ENCODE data around the gene NUMA1. TPM values are rescaled to one million over a fixed set of nuclear protein-coding genes. Genes with fewer than 3 reads are reported as not detected.

The NUMA1 gene, protein sequence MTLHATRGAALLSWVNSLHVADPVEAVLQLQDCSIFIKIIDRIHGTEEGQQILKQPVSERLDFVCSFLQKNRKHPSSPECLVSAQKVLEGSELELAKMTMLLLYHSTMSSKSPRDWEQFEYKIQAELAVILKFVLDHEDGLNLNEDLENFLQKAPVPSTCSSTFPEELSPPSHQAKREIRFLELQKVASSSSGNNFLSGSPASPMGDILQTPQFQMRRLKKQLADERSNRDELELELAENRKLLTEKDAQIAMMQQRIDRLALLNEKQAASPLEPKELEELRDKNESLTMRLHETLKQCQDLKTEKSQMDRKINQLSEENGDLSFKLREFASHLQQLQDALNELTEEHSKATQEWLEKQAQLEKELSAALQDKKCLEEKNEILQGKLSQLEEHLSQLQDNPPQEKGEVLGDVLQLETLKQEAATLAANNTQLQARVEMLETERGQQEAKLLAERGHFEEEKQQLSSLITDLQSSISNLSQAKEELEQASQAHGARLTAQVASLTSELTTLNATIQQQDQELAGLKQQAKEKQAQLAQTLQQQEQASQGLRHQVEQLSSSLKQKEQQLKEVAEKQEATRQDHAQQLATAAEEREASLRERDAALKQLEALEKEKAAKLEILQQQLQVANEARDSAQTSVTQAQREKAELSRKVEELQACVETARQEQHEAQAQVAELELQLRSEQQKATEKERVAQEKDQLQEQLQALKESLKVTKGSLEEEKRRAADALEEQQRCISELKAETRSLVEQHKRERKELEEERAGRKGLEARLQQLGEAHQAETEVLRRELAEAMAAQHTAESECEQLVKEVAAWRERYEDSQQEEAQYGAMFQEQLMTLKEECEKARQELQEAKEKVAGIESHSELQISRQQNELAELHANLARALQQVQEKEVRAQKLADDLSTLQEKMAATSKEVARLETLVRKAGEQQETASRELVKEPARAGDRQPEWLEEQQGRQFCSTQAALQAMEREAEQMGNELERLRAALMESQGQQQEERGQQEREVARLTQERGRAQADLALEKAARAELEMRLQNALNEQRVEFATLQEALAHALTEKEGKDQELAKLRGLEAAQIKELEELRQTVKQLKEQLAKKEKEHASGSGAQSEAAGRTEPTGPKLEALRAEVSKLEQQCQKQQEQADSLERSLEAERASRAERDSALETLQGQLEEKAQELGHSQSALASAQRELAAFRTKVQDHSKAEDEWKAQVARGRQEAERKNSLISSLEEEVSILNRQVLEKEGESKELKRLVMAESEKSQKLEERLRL (N-terminal part only)
- total RNA-seq = 100 to 1,000 TPM; 217 to 227 TPM

DNA sequence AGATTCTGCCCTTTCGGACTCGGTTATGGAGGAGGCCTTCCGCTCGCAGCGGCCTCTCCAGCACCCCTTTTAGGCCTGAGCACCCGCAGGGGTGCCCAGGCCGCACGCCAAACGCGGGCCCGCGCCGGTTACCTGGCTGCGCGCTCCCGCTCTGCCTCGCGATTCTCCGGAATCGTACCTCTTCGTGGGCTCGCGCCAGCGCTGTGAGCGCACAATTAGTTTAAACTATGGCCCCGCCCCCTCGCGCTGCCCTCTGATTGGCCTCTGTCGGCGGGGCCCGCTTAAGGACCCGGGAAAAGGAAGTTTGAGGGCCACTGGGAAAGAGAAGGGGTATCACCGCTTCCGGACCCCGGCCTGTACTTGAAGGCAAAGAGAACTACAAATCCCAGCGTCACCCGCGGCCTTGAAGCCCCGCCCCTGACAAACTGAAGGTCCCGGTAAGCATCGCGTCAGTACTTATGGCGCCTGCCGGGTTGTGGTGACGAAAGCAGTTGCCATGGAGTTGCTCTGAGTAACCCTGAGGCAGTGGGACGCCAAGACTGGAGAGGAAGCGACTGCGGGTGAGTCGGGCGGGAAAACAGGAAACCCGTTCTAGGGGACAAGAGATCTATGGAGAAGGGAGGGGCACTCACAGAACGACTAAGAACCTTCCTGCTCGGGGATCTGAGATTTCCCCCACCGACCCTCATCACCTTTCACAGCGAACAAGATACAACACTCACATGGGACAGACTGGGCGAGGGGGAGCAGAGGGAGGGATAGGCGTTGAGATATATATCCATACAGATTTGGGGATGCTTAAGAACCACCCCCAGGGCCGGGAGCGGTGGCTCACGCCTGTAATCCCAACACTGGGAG lies at the start of gene NUMA1, which contains the start of gene LRRC51:
Gene NUMA1, minus strand, starts transcription at position 217 of the 858 bp plus-strand sequence. CDS start 44,599 bp downstream, outside the sequence.
Gene LRRC51, plus strand, starts transcription at position 525 of the 858 bp plus-strand sequence. CDS start 8,234 bp downstream, outside the sequence.
- H3K9me3 Mint-ChIP-seq = no peaks in the 10 kb centered on the region
- H3K27ac Mint-ChIP-seq = peak within 1 kb of the TSS; percentile 96
- H3K27me3 Mint-ChIP-seq = no peaks in the 10 kb centered on the region
- H3K4me3 Mint-ChIP-seq = peak within 1 kb of the TSS; percentile 90
- DNase-seq = peak; percentile 100
- H3K4me1 Mint-ChIP-seq = peaks cover 53% of the 10 kb centered on the region
- peaks cover 9% of the 10 kb centered on the region for H3K36me3 Mint-ChIP-seq (ENCODE audit: low read depth)
- POLR2A ChIA-PET = no interaction called here
- CTCF ChIA-PET = interaction anchor here (1.0 to 2.1 kb wide), 3 partner anchors 10 to 32 kb away, joined by 3 to 11 read pairs (median 3); partner anchors contain the start of gene ANAPC15

GRCh38 chr11:72129381-72129780 lies 49.0 kb upstream of the NUMA1 start:
- ChIA-PET POLR2A (no interaction called here), CTCF (interaction anchor here (1.0 to 2.1 kb wide), 2 partner anchors 9 to 28 kb away, joined by 3 to 5 read pairs; no protein-coding TSS in a partner anchor)
- no peak overlapping the region for H3K4me3 Mint-ChIP-seq
- H3K27me3 Mint-ChIP-seq = peaks cover 30% of the 10 kb centered on the region
- H3K4me1 Mint-ChIP-seq = no peaks in the 10 kb centered on the region
- no peak overlapping the region for H3K27ac Mint-ChIP-seq
- DNase-seq = no peak
- H3K9me3 Mint-ChIP-seq = peaks cover 28% of the 10 kb centered on the region
- H3K36me3 Mint-ChIP-seq (ENCODE audit: low read depth) = peaks cover 9% of the 10 kb centered on the region

DNA sequence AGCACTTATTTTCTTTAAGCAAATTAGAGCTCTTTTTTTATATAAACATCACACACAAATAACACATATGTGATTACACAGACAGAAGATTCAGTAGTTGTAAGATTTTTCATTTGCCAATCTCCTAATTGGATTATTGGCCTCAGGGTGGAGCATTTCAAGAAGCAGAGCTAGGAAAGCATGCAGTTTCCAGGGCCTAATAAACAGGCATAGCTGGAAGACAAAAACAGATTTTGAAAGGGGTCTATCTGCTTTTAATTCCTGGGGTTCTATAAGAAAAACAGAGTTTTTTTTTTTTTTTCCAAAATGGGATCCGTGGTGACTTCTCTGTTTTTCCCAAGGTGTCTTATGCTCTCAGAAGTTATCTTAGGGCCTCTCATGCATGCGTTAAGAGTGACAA lies 47.6 kb upstream of the NUMA1 start:
- peaks cover 22% of the 10 kb centered on the region for H3K27me3 Mint-ChIP-seq
- CTCF ChIA-PET = interaction anchor here (0.6 to 2.1 kb wide), 5 partner anchors 10 to 113 kb away, joined by 3 to 6 read pairs (median 4); no protein-coding TSS in a partner anchor
- no peak overlapping the region for H3K4me3 Mint-ChIP-seq
- peaks cover 9% of the 10 kb centered on the region for H3K36me3 Mint-ChIP-seq (ENCODE audit: low read depth)
- DNase-seq = no peak
- POLR2A ChIA-PET = interaction anchor here (0.6 kb wide), 1 partner anchor 102 kb away, joined by 3 read pairs; no protein-coding TSS in a partner anchor
- H3K27ac Mint-ChIP-seq = no peak overlapping the region
- H3K4me1 Mint-ChIP-seq = no peaks in the 10 kb centered on the region
- peaks cover 31% of the 10 kb centered on the region for H3K9me3 Mint-ChIP-seq

- H3K4me3 Mint-ChIP-seq = no peak overlapping the region
Observed at GRCh38 chr11:72125956-72126355, 45.6 kb upstream of the NUMA1 start.

DNA sequence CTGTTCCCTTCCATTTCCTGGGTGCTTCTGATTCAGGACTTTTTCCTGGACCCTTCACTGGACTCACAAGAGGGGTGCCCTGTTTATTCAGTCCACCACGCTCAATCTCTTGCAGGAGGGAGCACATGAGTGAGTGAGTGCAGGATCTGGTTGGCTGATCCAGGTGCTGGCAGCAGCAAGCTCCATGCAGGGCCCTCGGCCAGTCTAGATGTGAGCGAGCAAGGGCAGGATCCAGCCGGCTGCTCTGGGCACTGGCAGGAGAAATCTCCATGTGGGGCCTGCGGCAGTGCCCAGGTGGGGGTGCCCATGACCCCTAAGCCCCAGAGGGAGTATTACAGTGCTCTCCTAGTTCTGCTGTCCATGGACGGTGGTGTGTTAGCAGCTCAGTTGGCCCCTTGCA lies 43.7 kb upstream of the NUMA1 start:
- POLR2A ChIA-PET = no interaction called here
- no peak overlapping the region for H3K4me3 Mint-ChIP-seq
- H3K27me3 Mint-ChIP-seq = peaks cover 14% of the 10 kb centered on the region
- CTCF ChIA-PET = interaction anchor here (1.3 kb wide), 1 partner anchor 9 kb away, joined by 3 read pairs; no protein-coding TSS in a partner anchor
- peaks cover 6% of the 10 kb centered on the region for H3K4me1 Mint-ChIP-seq
- H3K36me3 Mint-ChIP-seq (ENCODE audit: low read depth) = peaks cover 8% of the 10 kb centered on the region
- H3K9me3 Mint-ChIP-seq = peaks cover 30% of the 10 kb centered on the region
- no peak for DNase-seq
- H3K27ac Mint-ChIP-seq = no peak overlapping the region

More at GRCh38 chr11:72125956-72126355, 45.6 kb upstream of the NUMA1 start:
- H3K27me3 Mint-ChIP-seq = peaks cover 16% of the 10 kb centered on the region
- CTCF ChIA-PET = interaction anchor here (0.6 to 1.8 kb wide), 2 partner anchors 19 kb away, joined by 4 to 8 read pairs; no protein-coding TSS in a partner anchor
- no peaks in the 10 kb centered on the region for H3K4me1 Mint-ChIP-seq
- POLR2A ChIA-PET = no interaction called here
- H3K9me3 Mint-ChIP-seq = peaks cover 31% of the 10 kb centered on the region
- H3K27ac Mint-ChIP-seq = no peak overlapping the region
- no peak for DNase-seq
- H3K36me3 Mint-ChIP-seq (ENCODE audit: low read depth) = peaks cover 9% of the 10 kb centered on the region

DNA sequence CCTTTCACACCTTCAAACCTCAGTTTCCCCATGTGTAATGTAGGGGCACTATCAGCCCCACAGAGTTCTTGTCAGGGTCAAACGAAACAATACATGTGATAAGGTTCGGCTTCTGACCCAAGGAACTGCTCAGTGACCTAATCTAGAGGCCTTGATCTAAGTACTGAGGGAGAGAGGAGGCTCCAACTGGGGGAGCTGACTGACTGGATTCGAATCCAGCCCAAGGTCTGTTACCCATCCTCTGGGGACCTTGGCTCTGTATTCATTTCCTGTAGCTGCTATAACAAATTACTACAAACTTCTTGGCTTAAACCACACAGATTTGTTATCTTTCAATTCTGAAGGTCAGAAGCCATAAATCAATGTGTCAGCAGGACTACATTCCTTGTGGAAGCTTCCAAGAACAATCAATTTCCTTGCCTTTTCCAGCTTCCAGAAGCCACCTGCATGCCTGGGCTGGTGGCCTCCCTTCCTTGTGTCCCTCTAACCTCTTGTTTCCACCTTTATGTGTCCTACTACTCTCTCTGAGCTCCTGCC lies 42.8 kb upstream of the NUMA1 start:
- CTCF ChIA-PET = no interaction called here

GRCh38 chr11:72122607-72123006 lies 42.3 kb upstream of the NUMA1 start:
- ChIA-PET CTCF (no interaction called here), POLR2A (no interaction called here)
- Mint-ChIP-seq H3K9me3 (peaks cover 18% of the 10 kb centered on the region), H3K4me1 (peaks cover 6% of the 10 kb centered on the region), H3K27me3 (peaks cover 7% of the 10 kb centered on the region), H3K27ac (no peak overlapping the region), H3K36me3 (ENCODE audit: low read depth) (peaks cover 3% of the 10 kb centered on the region), H3K4me3 (no peak overlapping the region)
- DNase-seq = no peak

More for the DNA sequence above, 42.8 kb upstream of the NUMA1 start:
- Mint-ChIP-seq H3K9me3 (peaks cover 23% of the 10 kb centered on the region), H3K27ac (no peak overlapping the region), H3K27me3 (peaks cover 9% of the 10 kb centered on the region), H3K4me1 (peaks cover 6% of the 10 kb centered on the region), H3K4me3 (no peak overlapping the region), H3K36me3 (ENCODE audit: low read depth) (peaks cover 3% of the 10 kb centered on the region)
- POLR2A ChIA-PET = no interaction called here
- no peak for DNase-seq

- CTCF ChIA-PET = interaction anchor here (0.7 to 1.3 kb wide), 3 partner anchors 24 to 106 kb away, joined by 3 read pairs; no protein-coding TSS in a partner anchor
- Mint-ChIP-seq H3K9me3 (peaks cover 15% of the 10 kb centered on the region), H3K4me3 (no peak overlapping the region), H3K36me3 (ENCODE audit: low read depth) (no peaks in the 10 kb centered on the region), H3K27me3 (peaks cover 7% of the 10 kb centered on the region), H3K4me1 (peaks cover 6% of the 10 kb centered on the region), H3K27ac (no peak overlapping the region)
- DNase-seq = no peak
- POLR2A ChIA-PET = no interaction called here
Observed at GRCh38 chr11:72120930-72121329, 40.6 kb upstream of the NUMA1 start.

- Mint-ChIP-seq H3K27me3 (no peaks in the 10 kb centered on the region), H3K4me1 (peaks cover 6% of the 10 kb centered on the region), H3K9me3 (peaks cover 3% of the 10 kb centered on the region), H3K36me3 (ENCODE audit: low read depth) (no peaks in the 10 kb centered on the region), H3K27ac (no peak overlapping the region), H3K4me3 (no peak overlapping the region)
- DNase-seq = no peak
- ChIA-PET CTCF (interaction anchor here (1.0 kb wide), 1 partner anchor 24 kb away, joined by 4 read pairs; no protein-coding TSS in a partner anchor), POLR2A (no interaction called here)
Observed at GRCh38 chr11:72119198-72119597, 38.9 kb upstream of the NUMA1 start.

DNA sequence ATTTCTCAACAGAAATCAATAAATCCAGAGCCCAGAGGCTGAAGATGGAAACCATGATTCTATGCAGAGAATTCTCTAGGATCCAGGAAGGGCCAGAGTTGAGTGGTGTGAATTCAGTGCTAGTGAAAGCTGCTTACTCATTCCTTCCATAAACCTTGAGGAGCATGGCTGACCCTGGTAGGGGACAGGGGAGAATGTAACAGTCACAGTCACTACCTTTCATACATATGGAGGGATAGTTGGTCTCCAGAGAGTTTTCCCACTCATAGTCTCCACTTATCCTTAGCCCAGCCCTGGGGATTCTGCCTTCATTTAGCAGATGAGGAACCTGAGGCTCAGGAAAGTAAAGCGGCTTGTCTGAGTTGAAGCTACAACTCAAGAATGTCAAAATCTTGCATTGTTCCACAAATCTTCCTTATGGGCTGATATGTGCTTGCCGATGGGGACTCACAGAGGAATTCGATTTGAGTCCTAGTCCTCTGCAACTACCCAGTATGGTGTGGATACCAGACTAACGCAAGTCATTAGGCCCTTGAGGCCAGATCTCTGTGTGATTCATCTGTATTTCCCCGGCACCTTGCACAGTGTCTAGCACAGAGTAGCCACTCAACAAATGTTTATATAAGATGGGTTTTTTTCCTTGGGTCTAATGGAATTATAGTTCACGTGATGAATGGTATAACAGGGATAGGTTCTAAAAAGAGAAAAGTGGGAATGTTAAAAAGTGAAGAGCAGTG lies 35.8 kb upstream of the NUMA1 start:
- Mint-ChIP-seq H3K4me1 (peaks cover 24% of the 10 kb centered on the region), H3K9me3 (peaks cover 3% of the 10 kb centered on the region), H3K27ac (peak overlapping the region; percentile 6), H3K27me3 (no peaks in the 10 kb centered on the region), H3K4me3 (no peak overlapping the region), H3K36me3 (ENCODE audit: low read depth) (peaks cover 2% of the 10 kb centered on the region)
- ChIA-PET POLR2A (no interaction called here), CTCF (interaction anchor here (0.6 to 1.8 kb wide), 4 partner anchors 10 to 779 kb away, joined by 3 to 5 read pairs (median 4); partner anchors contain the start of gene TOMT)
- no peak for DNase-seq
